ENCODE results near the gene PDIA2.
"Not testable (repeated sequence)": the region's sequence is repeated elsewhere in the genome, so short reads cannot be mapped to it uniquely, and the experiment has no call there.

Gene PDIA2

GRCh38 chr16:263182-263774 lies 19.7 kb upstream of the PDIA2 start:
- no peak for DNase-seq (ENCODE audit: low read depth)
- H3K4me3 ChIP-seq (ENCODE audit: low read depth, low read length): no peak overlapping the region
- no peak for TF ChIP-seq CTCF (IDR thresholded peaks at IDR 0.05; ENCODE audit: insufficient read depth, low read depth, low read length, missing control alignments)

GRCh38 chr16:263944-264343 lies 19.0 kb upstream of the PDIA2 start:
- no peak overlapping the region for H3K4me3 ChIP-seq (ENCODE audit: low read depth, low read length)
- DNase-seq (ENCODE audit: low read depth): no peak
- TF ChIP-seq CTCF (IDR thresholded peaks at IDR 0.05; ENCODE audit: insufficient read depth, low read depth, low read length, missing control alignments): no peak

- no peak for TF ChIP-seq CTCF (IDR thresholded peaks at IDR 0.05; ENCODE audit: insufficient read depth, low read depth, low read length, missing control alignments)
- H3K4me3 ChIP-seq (ENCODE audit: low read depth, low read length): no peak overlapping the region
- no peak for DNase-seq (ENCODE audit: low read depth)
Measured at GRCh38 chr16:264440-264951, 18.5 kb upstream of the PDIA2 start.

GRCh38 chr16:265002-265529 lies 17.9 kb upstream of the PDIA2 start:
- no peak for TF ChIP-seq CTCF (IDR thresholded peaks at IDR 0.05; ENCODE audit: insufficient read depth, low read depth, low read length, missing control alignments)
- DNase-seq (ENCODE audit: low read depth): no peak
- no peak overlapping the region for H3K4me3 ChIP-seq (ENCODE audit: low read depth, low read length)

- no peak for DNase-seq (ENCODE audit: low read depth)
- no peak overlapping the region for H3K4me3 ChIP-seq (ENCODE audit: low read depth, low read length)
- TF ChIP-seq CTCF (IDR thresholded peaks at IDR 0.05; ENCODE audit: insufficient read depth, low read depth, low read length, missing control alignments): no peak
Measured at GRCh38 chr16:265711-266110, 17.3 kb upstream of the PDIA2 start.

- no peak for DNase-seq (ENCODE audit: low read depth)
- no peak for TF ChIP-seq CTCF (IDR thresholded peaks at IDR 0.05; ENCODE audit: insufficient read depth, low read depth, low read length, missing control alignments)
- H3K4me3 ChIP-seq (ENCODE audit: low read depth, low read length): no peak overlapping the region
Measured at GRCh38 chr16:266258-267164, 16.5 kb upstream of the PDIA2 start.

- H3K4me3 ChIP-seq (ENCODE audit: low read depth, low read length); DNase-seq (ENCODE audit: low read depth): not testable (repeated sequence)
Measured at GRCh38 chr16:267562-267961, 15.4 kb upstream of the PDIA2 start.
